Measurements from ENCODE around the gene DSCAM. TPM values are rescaled to one million over a fixed set of nuclear protein-coding genes. Genes with fewer than 3 reads are reported as not detected.

Gene DSCAM
- total and polyA plus RNA-seq, 4 experiments from 2014 or later, result not detected

- Mint-ChIP-seq H3K4me1 (no peaks in the 10 kb centered on the region), H3K4me3 (no peak overlapping the region), H3K27me3 (no peaks in the 10 kb centered on the region), H3K36me3 (no peaks in the 10 kb centered on the region), H3K27ac (no peak overlapping the region), H3K9me3 (peaks cover 0 to 5% (median under 1%) of the 10 kb centered on the region in 8 donors)
- Histone ChIP-seq H3K4me3 (ENCODE audit: low read length in 2 of 2) (no peak overlapping the region), H3K9me3 (ENCODE audit: control insufficient read depth in 1 of 2, low read length in 2 of 2) (no peaks in the 10 kb centered on the region), H3K4me1 (ENCODE audit: insufficient read depth, low read length) (no peaks in the 10 kb centered on the region), H3K36me3 (ENCODE audit: insufficient read depth, low read length) (no peaks in the 10 kb centered on the region), H3K27ac (ENCODE audit: low read depth, low read length) (no peak overlapping the region), H3K27me3 (ENCODE audit: insufficient read depth, low read length) (no peaks in the 10 kb centered on the region)
- intact Hi-C loops (cut with micrococcal nuclease), result no loop called here
- CTCF ChIA-PET (ENCODE audit: partially characterized antibody), result no interaction called here
- DNase-seq, result no peak
- POLR2A ChIA-PET (ENCODE audit: partially characterized antibody), result no interaction called here
Observed at GRCh38 chr21:40372506-40372905, 474.5 kb downstream of the DSCAM start.

- Histone ChIP-seq H3K36me3 (ENCODE audit: insufficient read depth, low read length) (no peaks in the 10 kb centered on the region), H3K27me3 (ENCODE audit: insufficient read depth, low read length) (no peaks in the 10 kb centered on the region), H3K4me1 (ENCODE audit: insufficient read depth, low read length) (no peaks in the 10 kb centered on the region), H3K9me3 (ENCODE audit: control insufficient read depth in 1 of 2, low read length in 2 of 2) (no peaks in the 10 kb centered on the region), H3K27ac (ENCODE audit: low read depth, low read length) (no peak overlapping the region), H3K4me3 (ENCODE audit: low read length in 2 of 2) (no peak overlapping the region)
- H3K36me3 Mint-ChIP-seq, result no peaks in the 10 kb centered on the region
- intact Hi-C loops (cut with micrococcal nuclease), result no loop called here
- H3K4me3 Mint-ChIP-seq, result no peak overlapping the region
- ChIA-PET CTCF (ENCODE audit: partially characterized antibody) (no interaction called here), POLR2A (ENCODE audit: partially characterized antibody) (no interaction called here)
- peaks cover 0 to 3% (median 0%) of the 10 kb centered on the region in 8 donors for H3K9me3 Mint-ChIP-seq
- no peak overlapping the region for H3K27ac Mint-ChIP-seq
- H3K4me1 Mint-ChIP-seq, result no peaks in the 10 kb centered on the region
- DNase-seq, result no peak
- no peaks in the 10 kb centered on the region for H3K27me3 Mint-ChIP-seq
Observed at GRCh38 chr21:40371329-40371728, 475.6 kb downstream of the DSCAM start.

GRCh38 chr21:40356644-40357043, 490.3 kb downstream of the DSCAM start:
- H3K4me3 Mint-ChIP-seq, result no peak overlapping the region
- H3K27me3 Mint-ChIP-seq, result no peaks in the 10 kb centered on the region
- intact Hi-C loops (cut with micrococcal nuclease), result no loop called here
- H3K4me1 Mint-ChIP-seq, result no peaks in the 10 kb centered on the region
- H3K36me3 Mint-ChIP-seq, result no peaks in the 10 kb centered on the region
- ChIA-PET POLR2A (ENCODE audit: partially characterized antibody) (no interaction called here), CTCF (ENCODE audit: partially characterized antibody) (no interaction called here)
- Histone ChIP-seq H3K27me3 (ENCODE audit: insufficient read depth, low read length) (no peaks in the 10 kb centered on the region), H3K9me3 (ENCODE audit: control insufficient read depth in 1 of 2, low read length in 2 of 2) (no peaks in the 10 kb centered on the region), H3K4me3 (ENCODE audit: low read length in 2 of 2) (no peak overlapping the region), H3K4me1 (ENCODE audit: insufficient read depth, low read length) (no peaks in the 10 kb centered on the region), H3K36me3 (ENCODE audit: insufficient read depth, low read length) (no peaks in the 10 kb centered on the region), H3K27ac (ENCODE audit: low read depth, low read length) (no peak overlapping the region)
- no peak for DNase-seq
- no peak overlapping the region for H3K27ac Mint-ChIP-seq
- peaks cover 0 to 6% (median 0%) of the 10 kb centered on the region in 8 donors for H3K9me3 Mint-ChIP-seq

GRCh38 chr21:40355076-40355475, 491.9 kb downstream of the DSCAM start:
- DNase-seq, result no peak
- Histone ChIP-seq H3K4me3 (ENCODE audit: low read length in 2 of 2) (no peak overlapping the region), H3K27me3 (ENCODE audit: insufficient read depth, low read length) (no peaks in the 10 kb centered on the region), H3K4me1 (ENCODE audit: insufficient read depth, low read length) (no peaks in the 10 kb centered on the region), H3K36me3 (ENCODE audit: insufficient read depth, low read length) (no peaks in the 10 kb centered on the region), H3K9me3 (ENCODE audit: control insufficient read depth in 1 of 2, low read length in 2 of 2) (no peaks in the 10 kb centered on the region), H3K27ac (ENCODE audit: low read depth, low read length) (no peak overlapping the region)
- intact Hi-C loops (cut with micrococcal nuclease), result no loop called here
- Mint-ChIP-seq H3K27ac (no peak overlapping the region), H3K36me3 (no peaks in the 10 kb centered on the region), H3K4me3 (no peak overlapping the region), H3K9me3 (peaks cover 0 to 12% (median 2%) of the 10 kb centered on the region in 8 donors), H3K27me3 (peaks cover 0 to 1% of the 10 kb centered on the region in 2 donors), H3K4me1 (no peaks in the 10 kb centered on the region)
- ChIA-PET CTCF (ENCODE audit: partially characterized antibody) (interaction anchor here (0.7 kb wide), 1 partner anchor 654 kb away, joined by 3 read pairs; no protein-coding TSS in a partner anchor), POLR2A (ENCODE audit: partially characterized antibody) (no interaction called here)

- no peak overlapping the region for H3K4me3 ChIP-seq (ENCODE audit: low read length in 2 of 2)
- no peaks in the 10 kb centered on the region for H3K27me3 ChIP-seq (ENCODE audit: insufficient read depth, low read length)
- H3K4me1 Mint-ChIP-seq, result no peaks in the 10 kb centered on the region
- no peak overlapping the region for H3K4me3 Mint-ChIP-seq
- no peaks in the 10 kb centered on the region for H3K4me1 ChIP-seq (ENCODE audit: insufficient read depth, low read length)
- POLR2A ChIA-PET (ENCODE audit: partially characterized antibody), result no interaction called here
- CTCF ChIA-PET (ENCODE audit: partially characterized antibody), result no interaction called here
- H3K27ac Mint-ChIP-seq, result no peak overlapping the region
- H3K36me3 ChIP-seq (ENCODE audit: insufficient read depth, low read length), result no peaks in the 10 kb centered on the region
- H3K27me3 Mint-ChIP-seq, result peaks cover 0 to 1% of the 10 kb centered on the region in 2 donors
- no peaks in the 10 kb centered on the region for H3K9me3 ChIP-seq (ENCODE audit: control insufficient read depth in 1 of 2, low read length in 2 of 2)
- intact Hi-C loops (cut with micrococcal nuclease), result no loop called here
- H3K9me3 Mint-ChIP-seq, result peaks cover 0 to 14% (median 4%) of the 10 kb centered on the region in 8 donors
- DNase-seq, result no peak
- H3K36me3 Mint-ChIP-seq, result no peaks in the 10 kb centered on the region
- no peak overlapping the region for H3K27ac ChIP-seq (ENCODE audit: low read depth, low read length)
Observed at GRCh38 chr21:40351006-40351405, 496.0 kb downstream of the DSCAM start.

- Histone ChIP-seq H3K9me3 (ENCODE audit: control insufficient read depth in 1 of 2, low read length in 2 of 2) (no peaks in the 10 kb centered on the region), H3K27ac (ENCODE audit: low read depth, low read length) (no peak overlapping the region), H3K27me3 (ENCODE audit: insufficient read depth, low read length) (no peaks in the 10 kb centered on the region), H3K4me3 (ENCODE audit: low read length in 2 of 2) (no peak overlapping the region), H3K4me1 (ENCODE audit: insufficient read depth, low read length) (no peaks in the 10 kb centered on the region), H3K36me3 (ENCODE audit: insufficient read depth, low read length) (no peaks in the 10 kb centered on the region)
- H3K4me1 Mint-ChIP-seq, result no peaks in the 10 kb centered on the region
- ChIA-PET CTCF (ENCODE audit: partially characterized antibody) (no interaction called here), POLR2A (ENCODE audit: partially characterized antibody) (no interaction called here)
- peaks cover 0 to 1% of the 10 kb centered on the region in 2 donors for H3K27me3 Mint-ChIP-seq
- H3K9me3 Mint-ChIP-seq, result peaks cover 0 to 9% (median 3%) of the 10 kb centered on the region in 8 donors
- no peak overlapping the region for H3K27ac Mint-ChIP-seq
- intact Hi-C loops (cut with micrococcal nuclease), result no loop called here
- DNase-seq, result no peak
- H3K4me3 Mint-ChIP-seq, result no peak overlapping the region
- no peaks in the 10 kb centered on the region for H3K36me3 Mint-ChIP-seq
Observed at GRCh38 chr21:40349591-40349990, 497.4 kb downstream of the DSCAM start.

GRCh38 chr21:40345711-40346321, 501.1 kb downstream of the DSCAM start:
- H3K4me3 ChIP-seq (ENCODE audit: low read length in 2 of 2), result no peak overlapping the region
- intact Hi-C loops (cut with micrococcal nuclease), result no loop called here
- H3K27ac ChIP-seq (ENCODE audit: low read depth, low read length), result no peak overlapping the region
- no peak overlapping the region for H3K27ac Mint-ChIP-seq
- no peaks in the 10 kb centered on the region for H3K36me3 Mint-ChIP-seq
- POLR2A ChIA-PET (ENCODE audit: partially characterized antibody), result no interaction called here
- no peaks in the 10 kb centered on the region for H3K9me3 ChIP-seq (ENCODE audit: control insufficient read depth in 1 of 2, low read length in 2 of 2)
- no peaks in the 10 kb centered on the region for H3K36me3 ChIP-seq (ENCODE audit: insufficient read depth, low read length)
- H3K9me3 Mint-ChIP-seq, result peaks cover 0 to 6% (median under 1%) of the 10 kb centered on the region in 8 donors
- no peaks in the 10 kb centered on the region for H3K4me1 Mint-ChIP-seq
- no peak for DNase-seq
- no peaks in the 10 kb centered on the region for H3K4me1 ChIP-seq (ENCODE audit: insufficient read depth, low read length)
- CTCF ChIA-PET (ENCODE audit: partially characterized antibody), result no interaction called here
- H3K27me3 ChIP-seq (ENCODE audit: insufficient read depth, low read length), result no peaks in the 10 kb centered on the region
- no peak overlapping the region for H3K4me3 Mint-ChIP-seq
- H3K27me3 Mint-ChIP-seq, result peaks cover 0 to 1% of the 10 kb centered on the region in 2 donors

- DNase-seq, result no peak
- Mint-ChIP-seq H3K9me3 (peaks cover 0 to 2% (median 0%) of the 10 kb centered on the region in 8 donors), H3K4me3 (no peak overlapping the region), H3K4me1 (no peaks in the 10 kb centered on the region), H3K36me3 (no peaks in the 10 kb centered on the region), H3K27me3 (no peaks in the 10 kb centered on the region), H3K27ac (no peak overlapping the region)
- no peak overlapping the region for H3K27ac ChIP-seq (ENCODE audit: low read depth, low read length)
- CTCF ChIA-PET (ENCODE audit: partially characterized antibody), result no interaction called here
- POLR2A ChIA-PET (ENCODE audit: partially characterized antibody), result no interaction called here
- no peaks in the 10 kb centered on the region for H3K27me3 ChIP-seq (ENCODE audit: insufficient read depth, low read length)
- no peaks in the 10 kb centered on the region for H3K36me3 ChIP-seq (ENCODE audit: insufficient read depth, low read length)
- no peaks in the 10 kb centered on the region for H3K4me1 ChIP-seq (ENCODE audit: insufficient read depth, low read length)
- no peak overlapping the region for H3K4me3 ChIP-seq (ENCODE audit: low read length in 2 of 2)
- no peaks in the 10 kb centered on the region for H3K9me3 ChIP-seq (ENCODE audit: control insufficient read depth in 1 of 2, low read length in 2 of 2)
- intact Hi-C loops (cut with micrococcal nuclease), result no loop called here
Observed at GRCh38 chr21:40340357-40340756, 506.6 kb downstream of the DSCAM start.
